GM19397 (cell line): ENCODE data around the gene CCDC106.

Experiments used
- ATAC-seq: cut with Tn5 transposase; IDR thresholded peaks from one replicate; pipeline ENCODE4 v1.9.1; 2021; ENCODE audit warnings: mild to moderate bottlenecking, moderate library complexity; ENCODE audit not compliant: unreplicated experiment

Gene CCDC106

GRCh38 chr19:55679343-55680257 lies 31.6 kb downstream of the CCDC106 start:
- ATAC-seq, result no peak

- no peak for ATAC-seq
Measured at GRCh38 chr19:55680339-55681130, 32.5 kb downstream of the CCDC106 start.

GRCh38 chr19:55681131-55682092 lies 33.4 kb downstream of the CCDC106 start:
- ATAC-seq, result no peak

- ATAC-seq, result no peak
Measured at GRCh38 chr19:55683449-55684261, 35.6 kb downstream of the CCDC106 start.

GRCh38 chr19:55684946-55685681 lies 37.1 kb downstream of the CCDC106 start:
- ATAC-seq, result no peak

- ATAC-seq, result no peak
Measured at GRCh38 chr19:55685776-55686175, 37.8 kb downstream of the CCDC106 start.

GRCh38 chr19:55686311-55687050 lies 38.5 kb downstream of the CCDC106 start:
- ATAC-seq, result no peak

GRCh38 chr19:55687281-55688201 lies 39.5 kb downstream of the CCDC106 start:
- ATAC-seq, result no peak

GRCh38 chr19:55688422-55689218 lies 40.6 kb downstream of the CCDC106 start:
- no peak for ATAC-seq

- ATAC-seq, result no peak
Measured at GRCh38 chr19:55689411-55690108, 41.5 kb downstream of the CCDC106 start.

GRCh38 chr19:55690109-55690768 lies 42.2 kb downstream of the CCDC106 start:
- no peak for ATAC-seq

- no peak for ATAC-seq
Measured at GRCh38 chr19:55690769-55691545, 42.9 kb downstream of the CCDC106 start.

GRCh38 chr19:55691561-55692481 lies 43.8 kb downstream of the CCDC106 start:
- ATAC-seq, result no peak

GRCh38 chr19:55692681-55693081 lies 44.7 kb downstream of the CCDC106 start:
- ATAC-seq, result no peak
